Measurements from ENCODE around the gene AGBL4. TPM values are rescaled to one million over a fixed set of nuclear protein-coding genes. Genes with fewer than 3 reads are reported as not detected.

AGBL4 gene
- total and polyA plus RNA-seq, 2 experiments from 2014 or later, result not detected

DNA sequence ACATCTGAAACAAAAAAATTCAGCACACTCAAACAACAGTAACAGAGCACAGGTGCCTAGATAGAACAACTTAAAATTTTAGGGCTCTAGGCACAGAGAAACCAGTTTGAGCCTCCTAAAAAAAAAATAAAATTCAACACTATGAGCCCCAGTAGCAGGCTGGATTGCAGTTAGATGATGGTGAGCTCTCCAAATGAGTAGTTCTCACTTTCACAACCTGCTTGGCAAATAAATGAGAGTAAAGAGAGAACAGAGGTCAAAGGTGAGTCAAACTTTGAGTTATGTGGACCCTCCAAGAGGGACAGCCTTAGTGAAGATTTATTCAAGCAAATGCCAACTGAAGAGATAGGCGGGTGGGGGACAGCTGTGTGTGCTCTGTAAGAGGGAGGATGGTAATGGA lies 1250.6 kb downstream of the AGBL4 start:
- Histone ChIP-seq H3K27me3 (replicated peaks; ENCODE audit: insufficient read depth) (peaks cover 38% of the 10 kb centered on the region), H3K36me3 (ENCODE audit: low read depth) (no peaks in the 10 kb centered on the region), H3K9ac (no peak overlapping the region), H3K4me2 (ENCODE audit: unreplicated experiment) (no peak overlapping the region), H2AFZ (no peak overlapping the region), H3K4me1 (ENCODE audit: insufficient read depth) (no peaks in the 10 kb centered on the region), H3K79me2 (ENCODE audit: insufficient read depth) (no peaks in the 10 kb centered on the region), H3K4me3 (no peak overlapping the region), H3K27ac (no peak overlapping the region), H3K9me3 (ENCODE audit: low read depth) (no peaks in the 10 kb centered on the region), H4K20me1 (ENCODE audit: insufficient read depth) (no peaks in the 10 kb centered on the region), H3K9me2 (ENCODE audit: insufficient read depth) (no peaks in the 10 kb centered on the region), H3F3A (ENCODE audit: insufficient read depth) (no peaks in the 10 kb centered on the region)
- in situ Hi-C loops (cut with MboI), result no loop called here
- no peak for DNase-seq
- TF ChIP-seq EZH2 (IDR thresholded peaks at IDR 0.05; ENCODE audit: insufficient read depth, poor library complexity, severe bottlenecking) (no peak), EZH2phosphoT487 (IDR thresholded peaks at IDR 0.05; ENCODE audit: insufficient read depth, low read depth) (no peak)
- 39 to 56% methylated on average over 1 of the region's 1 CpG for WGBS, 2 experiments (ENCODE audit: low coverage in 1 of 2, low lambda C conversion rate in 2 of 2, missing lambda C conversion rate in 2 of 2)

GRCh38 chr1:48772211-48772610 lies 1251.5 kb downstream of the AGBL4 start:
- Histone ChIP-seq H3K9me2 (ENCODE audit: insufficient read depth) (no peaks in the 10 kb centered on the region), H3K36me3 (ENCODE audit: low read depth) (no peaks in the 10 kb centered on the region), H3K79me2 (ENCODE audit: insufficient read depth) (no peaks in the 10 kb centered on the region), H3K4me3 (no peak overlapping the region), H3F3A (ENCODE audit: insufficient read depth) (no peaks in the 10 kb centered on the region), H2AFZ (no peak overlapping the region), H3K4me2 (ENCODE audit: unreplicated experiment) (no peak overlapping the region), H4K20me1 (ENCODE audit: insufficient read depth) (no peaks in the 10 kb centered on the region), H3K9ac (no peak overlapping the region), H3K27ac (no peak overlapping the region), H3K27me3 (replicated peaks; ENCODE audit: insufficient read depth) (peaks cover 29% of the 10 kb centered on the region), H3K9me3 (ENCODE audit: low read depth) (no peaks in the 10 kb centered on the region), H3K4me1 (ENCODE audit: insufficient read depth) (no peaks in the 10 kb centered on the region)
- in situ Hi-C loops (cut with MboI), result no loop called here
- TF ChIP-seq EZH2 (IDR thresholded peaks at IDR 0.05; ENCODE audit: insufficient read depth, poor library complexity, severe bottlenecking) (no peak), EZH2phosphoT487 (IDR thresholded peaks at IDR 0.05; ENCODE audit: insufficient read depth, low read depth) (no peak)
- DNase-seq, result no peak
- 44 to 52% methylated on average over 2 of the region's 2 CpGs for WGBS, 2 experiments (ENCODE audit: low coverage in 1 of 2, low lambda C conversion rate in 2 of 2, missing lambda C conversion rate in 2 of 2)

- DNase-seq, result no peak
- Histone ChIP-seq H2AFZ (no peak overlapping the region), H4K20me1 (ENCODE audit: insufficient read depth) (no peaks in the 10 kb centered on the region), H3K9me2 (ENCODE audit: insufficient read depth) (no peaks in the 10 kb centered on the region), H3K9ac (no peak overlapping the region), H3K36me3 (ENCODE audit: low read depth) (no peaks in the 10 kb centered on the region), H3F3A (ENCODE audit: insufficient read depth) (no peaks in the 10 kb centered on the region), H3K27me3 (replicated peaks; ENCODE audit: insufficient read depth) (peaks cover 26% of the 10 kb centered on the region), H3K79me2 (ENCODE audit: insufficient read depth) (no peaks in the 10 kb centered on the region), H3K4me3 (no peak overlapping the region), H3K27ac (no peak overlapping the region), H3K4me2 (ENCODE audit: unreplicated experiment) (no peak overlapping the region), H3K9me3 (ENCODE audit: low read depth) (no peaks in the 10 kb centered on the region), H3K4me1 (ENCODE audit: insufficient read depth) (no peaks in the 10 kb centered on the region)
- TF ChIP-seq EZH2phosphoT487 (IDR thresholded peaks at IDR 0.05; ENCODE audit: insufficient read depth, low read depth), result no peak
- TF ChIP-seq EZH2 (IDR thresholded peaks at IDR 0.05; ENCODE audit: insufficient read depth, poor library complexity, severe bottlenecking), result no peak
- in situ Hi-C loops (cut with MboI), result no loop called here
- WGBS, 2 experiments (ENCODE audit: low coverage in 1 of 2, low lambda C conversion rate in 2 of 2, missing lambda C conversion rate in 2 of 2), result 7 to 9% methylated on average over 2 of the region's 2 CpGs
Observed at GRCh38 chr1:48771561-48771960, 1252.2 kb downstream of the AGBL4 start.

DNA sequence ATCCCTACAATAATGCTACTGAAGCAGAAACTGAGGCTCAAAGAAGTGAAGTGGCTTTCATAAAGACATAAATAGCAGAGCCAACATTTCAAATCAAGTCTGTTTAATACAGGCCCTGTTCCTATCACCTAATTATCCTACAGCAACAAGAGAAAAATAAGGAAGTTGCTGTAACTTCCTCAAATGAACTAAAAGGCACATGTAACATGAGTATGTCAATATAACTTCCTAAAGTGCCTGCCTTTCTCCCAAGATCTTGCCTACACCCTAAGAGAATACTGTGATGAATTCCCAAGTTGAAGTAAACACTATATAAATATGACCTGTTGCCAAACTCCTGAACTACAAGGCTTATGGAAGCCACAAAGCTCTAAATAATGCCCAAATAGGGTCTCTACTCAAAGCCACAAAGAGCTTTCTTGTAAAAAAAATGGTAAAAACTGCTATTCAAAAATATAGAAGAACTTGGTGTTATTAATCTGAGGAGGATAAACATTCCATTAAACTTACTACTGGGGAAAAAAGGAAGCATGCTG lies 1255.7 kb downstream of the AGBL4 start:
- H3K9ac ChIP-seq, result no peak overlapping the region
- DNase-seq, result no peak
- H3K4me1 ChIP-seq (ENCODE audit: insufficient read depth), result no peaks in the 10 kb centered on the region
- TF ChIP-seq EZH2 (IDR thresholded peaks at IDR 0.05; ENCODE audit: insufficient read depth, poor library complexity, severe bottlenecking) (no peak), EZH2phosphoT487 (IDR thresholded peaks at IDR 0.05; ENCODE audit: insufficient read depth, low read depth) (no peak)
- H4K20me1 ChIP-seq (ENCODE audit: insufficient read depth), result no peaks in the 10 kb centered on the region
- no peaks in the 10 kb centered on the region for H3K9me2 ChIP-seq (ENCODE audit: insufficient read depth)
- no peak overlapping the region for H2AFZ ChIP-seq
- no peaks in the 10 kb centered on the region for H3K9me3 ChIP-seq (ENCODE audit: low read depth)
- H3K79me2 ChIP-seq (ENCODE audit: insufficient read depth), result no peaks in the 10 kb centered on the region
- in situ Hi-C loops (cut with MboI), result no loop called here
- H3K4me2 ChIP-seq (ENCODE audit: unreplicated experiment), result no peak overlapping the region
- H3F3A ChIP-seq (ENCODE audit: insufficient read depth), result no peaks in the 10 kb centered on the region
- H3K27me3 ChIP-seq (replicated peaks; ENCODE audit: insufficient read depth), result peaks cover 8% of the 10 kb centered on the region; the same call in 1 of the 2 replicates
- H3K4me3 ChIP-seq, result no peak overlapping the region
- no peak overlapping the region for H3K27ac ChIP-seq
- no peaks in the 10 kb centered on the region for H3K36me3 ChIP-seq (ENCODE audit: low read depth)

DNA sequence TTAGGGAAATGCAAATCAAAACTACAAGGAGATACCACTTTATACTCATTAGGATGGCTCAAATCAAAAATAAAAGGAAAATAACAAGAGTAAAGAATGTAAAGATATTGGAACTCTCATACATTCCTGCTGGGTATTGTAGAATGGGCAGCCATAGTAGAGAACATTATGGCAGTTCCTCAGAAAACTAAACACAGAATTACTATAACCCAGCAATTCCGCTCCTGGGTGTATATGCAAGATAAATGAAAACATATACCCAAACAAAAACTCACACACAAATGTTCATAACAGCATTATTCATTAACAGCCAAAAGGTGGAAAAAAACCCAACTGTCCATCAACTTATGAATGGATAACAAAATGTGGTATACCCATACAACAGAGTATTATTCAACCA lies 1258.4 kb downstream of the AGBL4 start:
- Histone ChIP-seq H4K20me1 (ENCODE audit: insufficient read depth) (no peaks in the 10 kb centered on the region), H3K36me3 (ENCODE audit: low read depth) (no peaks in the 10 kb centered on the region), H3F3A (ENCODE audit: insufficient read depth) (peaks cover 5% of the 10 kb centered on the region; the same call in 1 of the 2 replicates), H3K4me1 (ENCODE audit: insufficient read depth) (peaks cover 9% of the 10 kb centered on the region), H3K9me3 (ENCODE audit: low read depth) (no peaks in the 10 kb centered on the region), H3K9ac (no peak overlapping the region), H3K9me2 (ENCODE audit: insufficient read depth) (no peaks in the 10 kb centered on the region), H3K27me3 (replicated peaks; ENCODE audit: insufficient read depth) (no peaks in the 10 kb centered on the region), H3K4me2 (ENCODE audit: unreplicated experiment) (no peak overlapping the region), H3K27ac (no peak overlapping the region), H2AFZ (no peak overlapping the region), H3K4me3 (no peak overlapping the region), H3K79me2 (ENCODE audit: insufficient read depth) (no peaks in the 10 kb centered on the region)
- in situ Hi-C loops (cut with MboI), result no loop called here
- no peak for DNase-seq
- 81 to 100% methylated on average over 1 of the region's 1 CpG for WGBS, 2 experiments (ENCODE audit: low coverage in 1 of 2, low lambda C conversion rate in 2 of 2, missing lambda C conversion rate in 2 of 2)
- TF ChIP-seq EZH2phosphoT487 (IDR thresholded peaks at IDR 0.05; ENCODE audit: insufficient read depth, low read depth) (no peak), EZH2 (IDR thresholded peaks at IDR 0.05; ENCODE audit: insufficient read depth, poor library complexity, severe bottlenecking) (no peak)

All from GM23248 (cell line).